AG04449 (cell line): ENCODE data around the gene NCDN.

Experiments
- CTCF ChIA-PET: fragments of 350-600 bp; formaldehyde crosslinking; extraction: SDS; loops from one replicate; lab custom pipeline; 2021; ENCODE audit warnings: antibody characterized with exemption; lab: Yijun Ruan, JAX
- POLR2A ChIA-PET: fragments of 400-600, 350-600 bp; formaldehyde crosslinking; extraction: SDS; loops from one replicate; lab custom pipeline; 2020; ENCODE audit warnings: antibody characterized with exemption, inconsistent platforms; lab: Yijun Ruan, JAX
- DNase-seq: peaks from one replicate; pipeline ENCODE4 v3.0.0-alpha.2; 2010; ENCODE audit warnings: low read depth, low spot score
- H3K4me3 ChIP-seq: 2 replicates; pipeline ENCODE4 v1.5.1; 2011; ENCODE audit warnings: low read depth, mild to moderate bottlenecking, control low read depth, low read length
- CTCF ChIP-seq: IDR thresholded peaks from one replicate; pipeline ENCODE4 v1.5.1; 2011; ENCODE audit warnings: mild to moderate bottlenecking, moderate library complexity, low read length, control low read depth, inconsistent platforms; ENCODE audit not compliant: insufficient read depth; ENCODE audit errors: missing control alignments

Gene NCDN

DNA sequence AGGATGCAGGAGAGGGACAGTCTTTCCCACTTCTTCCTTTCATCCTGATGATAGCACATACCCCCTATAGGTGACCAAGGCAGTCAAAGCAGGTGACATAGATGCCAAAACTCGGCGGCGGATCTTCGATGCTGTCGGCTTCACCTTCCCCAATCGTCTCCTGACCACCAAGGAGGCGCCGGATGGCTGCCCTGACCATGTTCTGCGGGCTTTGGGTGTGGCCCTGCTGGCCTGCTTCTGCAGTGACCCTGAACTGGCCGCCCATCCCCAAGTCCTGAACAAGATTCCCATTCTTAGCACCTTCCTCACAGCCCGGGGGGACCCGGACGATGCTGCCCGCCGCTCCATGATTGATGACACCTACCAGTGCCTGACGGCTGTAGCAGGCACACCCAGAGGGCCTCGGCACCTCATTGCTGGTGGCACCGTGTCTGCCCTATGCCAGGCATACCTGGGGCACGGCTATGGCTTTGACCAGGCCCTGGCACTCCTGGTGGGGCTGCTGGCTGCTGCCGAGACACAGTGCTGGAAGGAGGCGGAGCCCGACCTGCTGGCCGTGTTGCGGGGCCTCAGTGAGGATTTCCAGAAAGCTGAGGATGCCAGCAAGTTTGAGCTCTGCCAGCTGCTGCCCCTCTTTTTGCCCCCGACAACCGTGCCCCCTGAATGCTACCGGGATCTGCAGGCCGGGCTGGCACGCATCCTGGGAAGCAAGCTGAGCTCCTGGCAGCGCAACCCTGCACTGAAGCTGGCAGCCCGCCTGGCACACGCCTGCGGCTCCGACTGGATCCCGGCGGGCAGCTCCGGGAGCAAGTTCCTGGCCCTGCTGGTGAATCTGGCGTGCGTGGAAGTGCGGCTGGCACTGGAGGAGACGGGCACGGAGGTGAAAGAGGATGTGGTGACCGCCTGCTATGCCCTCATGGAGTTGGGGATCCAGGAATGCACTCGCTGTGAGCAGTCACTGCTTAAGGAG, 2.9 kb downstream of the NCDN start:
- DNase-seq, result no peak
- POLR2A ChIA-PET, result interaction anchor here (0.8 kb wide), 1 partner anchor 106 kb away, joined by 3 read pairs; no protein-coding TSS in a partner anchor
- no peak overlapping the region for H3K4me3 ChIP-seq
- no peak for TF ChIP-seq CTCF
- CTCF ChIA-PET, result interaction anchor here (1.2 to 15.0 kb wide), 6 partner anchors 8 to 166 kb away, joined by 3 to 222 read pairs (median 20); partner anchors contain the start of gene TFAP2E

DNA sequence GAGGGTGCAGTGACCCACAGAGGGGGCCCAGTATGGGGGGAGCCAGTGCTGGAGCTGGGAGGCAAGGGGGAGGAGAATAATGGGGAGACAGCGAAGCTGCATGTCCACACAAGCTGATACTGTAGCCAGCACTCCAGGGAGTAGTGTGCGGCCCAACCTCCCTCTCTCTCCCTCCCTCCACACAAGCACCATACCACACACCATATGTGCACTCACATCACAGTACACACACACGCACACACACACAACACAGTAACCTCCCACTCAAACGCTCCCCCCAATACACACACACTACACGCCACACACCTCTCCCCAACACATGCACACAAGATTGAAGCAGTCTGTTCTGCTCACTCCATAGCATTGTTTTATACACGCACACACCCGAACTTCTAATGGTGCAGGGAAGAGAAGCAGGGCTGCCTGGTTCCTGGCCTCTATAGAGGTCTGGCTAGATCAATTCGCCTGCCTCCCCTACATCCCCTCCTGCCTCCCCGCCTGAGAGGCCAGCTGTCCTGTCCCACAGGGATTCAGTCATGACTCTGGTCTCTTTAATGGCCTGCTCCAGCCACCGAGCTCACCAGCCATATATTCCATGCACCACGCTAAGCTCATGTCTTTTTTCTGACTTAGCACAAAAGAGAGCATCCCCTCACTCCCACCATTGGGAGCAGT, 3.8 kb downstream of the NCDN start:
- POLR2A ChIA-PET, result interaction anchor here (0.8 kb wide), 1 partner anchor 107 kb away, joined by 3 read pairs; no protein-coding TSS in a partner anchor

DNA sequence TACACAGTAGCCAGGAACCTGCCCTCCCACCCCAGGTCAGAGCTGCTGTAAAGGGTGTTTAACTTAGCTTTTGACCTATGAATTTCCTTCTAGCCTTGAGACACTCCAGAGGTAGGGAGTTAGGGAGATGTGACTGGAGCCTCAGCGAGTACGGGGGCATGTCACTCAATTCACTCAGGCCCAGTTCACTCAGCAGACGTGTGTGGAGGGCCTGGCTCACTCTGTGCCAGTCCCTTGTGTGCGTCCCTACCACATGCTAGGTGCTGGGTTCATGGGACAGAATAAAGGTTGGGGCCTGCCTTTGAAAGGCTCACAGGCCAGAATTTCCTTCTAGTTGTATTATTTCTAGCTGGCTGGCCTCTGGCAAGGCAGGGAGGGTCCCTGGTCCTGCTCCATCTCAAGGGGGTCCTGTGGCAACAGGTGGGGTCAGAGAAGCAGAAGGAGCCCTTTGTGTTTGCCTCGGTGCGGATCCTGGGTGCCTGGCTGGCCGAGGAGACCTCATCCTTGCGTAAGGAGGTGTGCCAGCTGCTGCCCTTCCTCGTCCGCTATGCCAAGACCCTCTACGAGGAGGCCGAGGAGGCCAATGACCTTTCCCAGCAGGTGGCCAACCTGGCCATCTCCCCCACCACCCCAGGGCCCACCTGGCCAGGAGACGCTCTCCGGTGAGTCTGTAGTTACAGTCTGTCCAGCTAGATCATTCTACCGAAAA, 4.5 kb downstream of the NCDN start:
- no peak for DNase-seq
- POLR2A ChIA-PET, result no interaction called here
- TF ChIP-seq CTCF, result no peak
- CTCF ChIA-PET, result interaction anchor here (0.7 to 15.0 kb wide), 7 partner anchors 9 to 190 kb away, joined by 3 to 222 read pairs (median 3); partner anchors contain the start of gene TFAP2E
- no peak overlapping the region for H3K4me3 ChIP-seq

More for the DNA sequence above, 3.8 kb downstream of the NCDN start:
- DNase-seq, result no peak
- CTCF ChIA-PET, result interaction anchor here (0.8 to 15.0 kb wide), 8 partner anchors 7 to 190 kb away, joined by 3 to 222 read pairs (median 12); partner anchors contain the start of gene TFAP2E
- no peak for TF ChIP-seq CTCF
- no peak overlapping the region for H3K4me3 ChIP-seq

DNA sequence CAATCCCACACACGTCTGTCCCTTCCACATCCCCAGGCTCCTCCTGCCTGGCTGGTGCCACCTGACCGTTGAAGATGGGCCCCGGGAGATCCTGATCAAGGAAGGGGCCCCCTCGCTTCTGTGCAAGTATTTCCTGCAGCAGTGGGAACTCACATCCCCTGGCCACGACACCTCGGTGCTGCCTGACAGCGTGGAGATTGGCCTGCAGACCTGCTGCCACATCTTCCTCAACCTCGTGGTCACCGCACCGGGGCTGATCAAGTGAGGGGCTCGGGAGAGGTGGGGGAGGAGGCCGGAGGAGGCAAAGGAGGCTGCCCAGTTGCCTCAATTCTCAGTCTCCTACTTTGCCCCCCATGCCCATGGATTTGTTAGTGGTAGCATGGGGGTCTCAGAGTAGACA, 5.6 kb downstream of the NCDN start:
- DNase-seq, result no peak
- TF ChIP-seq CTCF, result no peak
- ChIA-PET POLR2A (no interaction called here), CTCF (interaction anchor here (0.7 to 15.0 kb wide), 4 partner anchors 10 to 163 kb away, joined by 3 to 222 read pairs (median 28); no protein-coding TSS in a partner anchor)
- H3K4me3 ChIP-seq, result no peak overlapping the region

DNA sequence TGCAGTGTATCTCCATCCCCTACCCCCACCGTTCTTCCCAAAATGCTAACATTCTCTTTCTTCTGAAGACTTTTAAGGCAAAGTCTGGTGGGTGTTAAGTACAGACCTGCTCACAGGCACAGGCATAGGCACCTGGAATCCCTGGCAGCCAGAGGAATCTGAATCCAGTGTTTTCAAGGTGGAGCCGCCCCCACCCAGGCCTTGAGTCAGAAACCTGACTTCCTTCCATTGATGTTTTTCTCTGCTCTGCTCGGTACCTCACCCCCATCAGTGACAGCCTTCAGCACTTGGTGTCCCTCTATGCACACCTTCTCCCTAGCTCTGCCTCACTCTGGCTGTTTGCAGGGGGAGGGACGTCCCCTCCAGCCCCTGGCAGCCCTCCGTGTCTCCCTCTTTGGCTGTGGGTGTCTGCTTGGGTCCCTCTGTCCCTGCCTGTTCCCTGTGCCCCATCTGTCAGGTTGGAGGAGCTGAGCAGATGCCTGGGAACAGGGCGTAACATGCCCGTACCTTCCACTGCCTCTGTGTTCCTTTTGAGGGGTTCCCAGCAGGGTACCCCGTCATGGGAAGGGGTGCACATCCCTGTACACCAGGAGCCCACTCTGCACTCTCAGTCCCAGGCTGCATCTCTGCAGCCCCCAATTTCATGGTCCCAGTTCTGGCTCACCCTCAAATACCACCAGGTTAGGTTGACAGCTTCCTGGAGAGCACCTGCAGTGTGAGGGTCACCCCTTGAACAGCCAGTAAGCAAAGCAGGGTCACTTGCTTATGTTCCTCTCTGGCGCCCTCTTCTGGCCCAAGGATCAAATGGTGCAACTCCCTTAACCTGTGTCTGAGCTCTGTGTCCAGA, 6.7 kb downstream of the NCDN start:
- no peak overlapping the region for H3K4me3 ChIP-seq
- no peak for DNase-seq
- TF ChIP-seq CTCF, result peak; percentile 80
- ChIA-PET POLR2A (interaction anchor here (0.7 to 1.4 kb wide), 3 partner anchors 113 to 205 kb away, joined by 3 to 7 read pairs (median 4); partner anchors contain the start of gene CLSPN), CTCF (interaction anchor here (0.6 to 13.4 kb wide), 44 partner anchors 8 to 711 kb away, joined by 3 to 657 read pairs (median 4); partner anchors contain the start of genes CLSPN, KIAA0319L, NCDN and TFAP2E)
